Vagina (tissue), 2 donors: ENCODE results near the gene WDR55. TPM values are rescaled to one million over a fixed set of nuclear protein-coding genes. Genes with fewer than 3 reads are reported as not detected.
"Not testable (repeated sequence)": the region's sequence is repeated elsewhere in the genome, so short reads cannot be mapped to it uniquely, and the experiment has no call there.

Experiments
- DNase-seq, 2 donors: peaks; one replicate each; pipeline ENCODE4 v3.0.0-alpha.2; 2017; ENCODE audit errors: extremely low spot score in 2 of 2
- H3K27ac ChIP-seq: fragments of 200-600 bp; sonication (generic); one replicate; pipeline ENCODE4 v1.5.1; 2019
- H3K27me3 ChIP-seq: fragments of 200-600 bp; sonication (generic); one replicate; pipeline ENCODE4 v1.5.1; 2019
- H3K36me3 ChIP-seq, 2 donors: fragments of 200-600 bp; sonication (generic); one replicate each; pipeline ENCODE4 v1.5.1; 2017 to 2019
- H3K4me1 ChIP-seq: fragments of 200-600 bp; sonication (generic); one replicate; pipeline ENCODE4 v1.5.1; 2019
- H3K4me3 ChIP-seq, 2 donors: fragments of 200-600 bp; sonication (generic); 1 replicate in 1 of 2; 2 replicates in 1 of 2; pipeline ENCODE4 v1.5.1; 2016 to 2019
- H3K9me3 ChIP-seq: fragments of 200-600 bp; sonication (generic); one replicate; pipeline ENCODE4 v1.5.1; 2019
- POLR2A ChIP-seq, 2 donors: fragments of 450-650 bp; IDR thresholded peaks; one replicate each; pipeline ENCODE4 v1.6.1; 2017; ENCODE audit warnings: antibody characterized with exemption in 2 of 2, mild to moderate bottlenecking in 2 of 2, moderate library complexity in 2 of 2
- POLR2AphosphoS5 ChIP-seq, 2 donors: sonication (generic); formaldehyde crosslinking; IDR thresholded peaks; one replicate each; pipeline ENCODE4 v1.9.0; 2017; ENCODE audit warnings: antibody characterized with exemption in 2 of 2, mild to moderate bottlenecking in 2 of 2, low read depth in 1 of 2; ENCODE audit not compliant: insufficient read depth in 1 of 2
- intact Hi-C: fragments of 100-400 bp; cut with DNase I; formaldehyde crosslinking; loops from one replicate; pipeline ENCODE4 v1.15.1; 2023
- total RNA-seq: library from RNA; depleted of rRNA; stranded (reverse); fragments of >200 nt; gene quantifications from one replicate; pipeline ENCODE4 v1.2.3, GENCODE V29; 2016
- TF ChIP-seq, protein P1 (sequence below), 3 experiments: fragments of 450-650 bp in 2 of 3; fragments of 200-600 bp in 1 of 3; sonication (generic) in 1 of 3; IDR thresholded peaks; one replicate each; pipeline ENCODE4 v1.5.1; 2017 to 2019; ENCODE audit warnings: antibody characterized with exemption in 3 of 3, mild to moderate bottlenecking in 2 of 3, moderate library complexity in 2 of 3

WDR55 gene, protein sequence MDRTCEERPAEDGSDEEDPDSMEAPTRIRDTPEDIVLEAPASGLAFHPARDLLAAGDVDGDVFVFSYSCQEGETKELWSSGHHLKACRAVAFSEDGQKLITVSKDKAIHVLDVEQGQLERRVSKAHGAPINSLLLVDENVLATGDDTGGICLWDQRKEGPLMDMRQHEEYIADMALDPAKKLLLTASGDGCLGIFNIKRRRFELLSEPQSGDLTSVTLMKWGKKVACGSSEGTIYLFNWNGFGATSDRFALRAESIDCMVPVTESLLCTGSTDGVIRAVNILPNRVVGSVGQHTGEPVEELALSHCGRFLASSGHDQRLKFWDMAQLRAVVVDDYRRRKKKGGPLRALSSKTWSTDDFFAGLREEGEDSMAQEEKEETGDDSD
- total RNA-seq = 19.9 TPM

DNA sequence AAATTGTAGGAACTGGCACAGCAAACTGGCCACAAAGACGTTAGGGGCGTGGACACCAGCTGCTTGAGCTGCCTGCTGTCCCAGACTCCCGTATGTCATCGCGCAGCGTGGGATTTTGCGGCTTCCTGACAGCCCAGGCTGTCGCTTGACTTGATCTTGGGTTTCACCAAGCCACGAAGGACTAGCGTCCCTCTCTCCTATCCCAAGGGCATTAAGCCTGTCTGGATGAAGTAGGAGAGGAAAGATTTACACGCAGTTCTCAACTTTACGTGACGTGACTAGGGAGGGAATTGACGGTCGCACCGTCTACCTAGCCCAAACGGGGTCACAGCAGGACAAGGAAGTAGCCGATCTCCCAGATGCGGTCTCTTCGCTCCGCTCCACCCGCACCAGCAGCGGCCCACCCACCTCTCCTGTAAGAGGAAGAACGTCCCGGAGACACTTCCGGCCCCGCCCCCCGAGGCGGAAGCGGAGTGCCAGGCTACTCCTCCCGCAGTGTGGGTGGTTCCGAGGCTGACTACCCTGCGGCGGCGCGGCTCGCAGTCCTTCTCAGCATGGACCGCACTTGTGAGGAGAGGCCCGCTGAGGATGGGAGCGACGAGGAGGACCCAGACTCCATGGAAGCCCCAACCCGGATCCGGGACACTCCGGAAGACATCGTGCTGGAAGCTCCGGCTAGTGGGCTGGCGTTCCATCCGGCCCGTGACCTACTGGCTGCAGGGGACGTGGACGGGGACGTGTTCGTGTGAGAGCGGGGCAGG, at the start of gene WDR55:
WDR55 (plus strand) TSS at position 546 of the 761 bp plus-strand sequence; CDS start at position 555, 9 bp downstream.
- TF ChIP-seq POLR2AphosphoS5 (IDR thresholded peaks at IDR 0.05; ENCODE audit: insufficient read depth in 1 of 2, low read depth in 1 of 2) = peak; percentile 95 to 96
- TF ChIP-seq, protein P1, sequence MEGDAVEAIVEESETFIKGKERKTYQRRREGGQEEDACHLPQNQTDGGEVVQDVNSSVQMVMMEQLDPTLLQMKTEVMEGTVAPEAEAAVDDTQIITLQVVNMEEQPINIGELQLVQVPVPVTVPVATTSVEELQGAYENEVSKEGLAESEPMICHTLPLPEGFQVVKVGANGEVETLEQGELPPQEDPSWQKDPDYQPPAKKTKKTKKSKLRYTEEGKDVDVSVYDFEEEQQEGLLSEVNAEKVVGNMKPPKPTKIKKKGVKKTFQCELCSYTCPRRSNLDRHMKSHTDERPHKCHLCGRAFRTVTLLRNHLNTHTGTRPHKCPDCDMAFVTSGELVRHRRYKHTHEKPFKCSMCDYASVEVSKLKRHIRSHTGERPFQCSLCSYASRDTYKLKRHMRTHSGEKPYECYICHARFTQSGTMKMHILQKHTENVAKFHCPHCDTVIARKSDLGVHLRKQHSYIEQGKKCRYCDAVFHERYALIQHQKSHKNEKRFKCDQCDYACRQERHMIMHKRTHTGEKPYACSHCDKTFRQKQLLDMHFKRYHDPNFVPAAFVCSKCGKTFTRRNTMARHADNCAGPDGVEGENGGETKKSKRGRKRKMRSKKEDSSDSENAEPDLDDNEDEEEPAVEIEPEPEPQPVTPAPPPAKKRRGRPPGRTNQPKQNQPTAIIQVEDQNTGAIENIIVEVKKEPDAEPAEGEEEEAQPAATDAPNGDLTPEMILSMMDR (IDR thresholded peaks at IDR 0.05) = no peak
- peak in 1 of 2 donors; percentile 65 for TF ChIP-seq POLR2A (IDR thresholded peaks at IDR 0.05)

DNA sequence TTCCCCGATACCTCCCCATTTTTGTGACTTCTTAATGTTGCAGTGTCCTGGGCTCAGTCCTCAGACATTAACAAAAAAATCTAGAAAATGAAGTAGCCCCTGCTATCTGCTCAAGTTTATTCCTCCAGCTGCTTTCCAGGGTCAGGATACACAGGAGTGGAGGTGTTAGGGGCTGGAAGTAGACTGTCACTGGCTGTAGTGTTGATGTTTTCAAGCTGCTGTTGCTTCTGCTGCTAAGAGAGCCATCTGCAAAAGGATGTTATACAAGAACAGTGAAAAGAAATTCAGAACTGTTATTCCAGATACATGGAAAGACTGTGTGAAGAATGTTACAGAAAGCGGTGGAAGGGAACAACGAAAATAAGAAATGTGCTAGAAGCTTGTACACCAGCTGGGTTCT, 42.4 kb upstream of the WDR55 start:
- Histone ChIP-seq H3K27me3 (no peaks in the 10 kb centered on the region), H3K36me3 (no peaks in the 10 kb centered on the region), H3K9me3 (no peaks in the 10 kb centered on the region), H3K27ac (no peak overlapping the region), H3K4me1 (no peaks in the 10 kb centered on the region), H3K4me3 (no peak overlapping the region)
- no peak for DNase-seq
- intact Hi-C loops = no loop called here
- TF ChIP-seq POLR2A (IDR thresholded peaks at IDR 0.05) = no peak
- TF ChIP-seq POLR2AphosphoS5 (IDR thresholded peaks at IDR 0.05; ENCODE audit: insufficient read depth in 1 of 2, low read depth in 1 of 2) = no peak
- TF ChIP-seq, protein P1 (IDR thresholded peaks at IDR 0.05) = no peak

More for the DNA sequence above, at the start of gene WDR55:
- DNase-seq = peak in 1 of 2 donors; percentile 97
- Histone ChIP-seq H3K36me3 (peaks cover 0 to 44% of the 10 kb centered on the region in 2 donors), H3K4me1 (peaks cover 25% of the 10 kb centered on the region), H3K4me3 (peak within 1 kb of the TSS; percentile 76 to 86), H3K27ac (peak within 1 kb of the TSS; percentile 78), H3K9me3 (no peaks in the 10 kb centered on the region), H3K27me3 (no peaks in the 10 kb centered on the region)
- intact Hi-C loops = no loop called here

DNA sequence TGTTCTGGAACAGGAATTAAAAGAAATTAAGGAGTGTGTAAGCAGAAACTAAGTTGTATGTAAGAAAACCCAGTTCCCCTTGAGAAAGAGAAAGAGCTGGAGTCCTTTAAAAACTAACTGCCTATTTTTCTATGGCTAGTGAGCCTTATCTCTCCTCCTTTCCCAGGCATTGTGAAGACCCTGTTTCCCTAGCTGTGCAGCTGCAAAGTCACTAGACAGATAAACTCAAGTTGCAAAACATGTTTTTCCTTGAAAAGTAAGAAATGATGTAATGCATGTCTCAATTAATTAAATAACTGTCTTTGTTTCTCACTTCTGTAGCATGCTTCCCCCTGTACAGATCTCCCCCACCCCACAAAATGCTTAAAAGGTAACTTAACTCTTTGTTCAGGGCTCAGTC, 41.6 kb upstream of the WDR55 start:
- H3K4me1 ChIP-seq, H3K27me3 ChIP-seq, H3K4me3 ChIP-seq, DNase-seq, H3K36me3 ChIP-seq, intact Hi-C loops, H3K27ac ChIP-seq, H3K9me3 ChIP-seq: not testable (repeated sequence)

DNA sequence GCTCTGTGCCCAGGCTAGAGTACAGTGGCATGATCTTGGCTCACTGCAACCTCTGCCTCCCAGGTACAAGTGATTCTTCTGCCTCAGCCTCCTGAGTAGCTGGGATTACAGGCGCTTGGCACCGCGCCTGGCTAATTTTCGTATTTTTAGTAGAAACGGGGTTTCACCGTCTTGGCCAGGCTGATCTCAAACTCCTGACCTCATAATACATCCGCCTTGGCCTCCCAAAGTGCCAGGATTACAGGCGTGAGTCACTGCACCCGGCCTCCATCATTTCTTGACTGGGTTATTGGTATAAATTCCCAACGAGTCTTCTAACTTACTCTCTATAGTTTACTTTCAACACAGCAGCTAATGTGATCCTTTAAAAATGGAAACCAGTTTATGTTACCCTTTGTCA, 39.8 kb upstream of the WDR55 start:
- H3K4me1 ChIP-seq, intact Hi-C loops, H3K4me3 ChIP-seq, H3K27me3 ChIP-seq, H3K36me3 ChIP-seq, DNase-seq, H3K27ac ChIP-seq, H3K9me3 ChIP-seq: not testable (repeated sequence)

DNA sequence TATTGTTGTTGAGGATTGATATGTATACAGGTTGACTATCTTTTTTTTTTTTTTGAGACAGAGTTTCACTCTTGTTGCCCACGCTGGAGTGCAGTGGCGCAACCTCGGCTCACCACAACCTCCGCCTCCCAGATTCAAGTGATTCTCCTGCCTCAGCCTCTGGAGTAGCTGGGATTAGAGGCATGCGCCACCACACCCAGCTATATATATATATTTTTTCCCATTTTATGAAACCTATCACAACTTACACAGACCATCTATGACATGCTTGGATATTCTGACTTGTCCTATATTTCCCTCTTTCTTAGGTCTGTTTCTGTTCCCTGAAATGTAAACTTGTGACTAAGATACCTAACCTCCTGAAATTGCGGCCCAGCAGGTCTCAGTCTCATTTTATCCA, 36.7 kb upstream of the WDR55 start:
- no peak overlapping the region for H3K4me3 ChIP-seq
- intact Hi-C loops = no loop called here
- H3K4me1 ChIP-seq = peaks cover 16% of the 10 kb centered on the region
- no peaks in the 10 kb centered on the region for H3K27me3 ChIP-seq
- TF ChIP-seq, protein P1 (IDR thresholded peaks at IDR 0.05) = no peak
- no peak for TF ChIP-seq POLR2AphosphoS5 (IDR thresholded peaks at IDR 0.05; ENCODE audit: insufficient read depth in 1 of 2, low read depth in 1 of 2)
- TF ChIP-seq POLR2A (IDR thresholded peaks at IDR 0.05) = no peak
- no peak for DNase-seq
- H3K36me3 ChIP-seq = no peaks in the 10 kb centered on the region
- no peak overlapping the region for H3K27ac ChIP-seq
- H3K9me3 ChIP-seq = no peaks in the 10 kb centered on the region

DNA sequence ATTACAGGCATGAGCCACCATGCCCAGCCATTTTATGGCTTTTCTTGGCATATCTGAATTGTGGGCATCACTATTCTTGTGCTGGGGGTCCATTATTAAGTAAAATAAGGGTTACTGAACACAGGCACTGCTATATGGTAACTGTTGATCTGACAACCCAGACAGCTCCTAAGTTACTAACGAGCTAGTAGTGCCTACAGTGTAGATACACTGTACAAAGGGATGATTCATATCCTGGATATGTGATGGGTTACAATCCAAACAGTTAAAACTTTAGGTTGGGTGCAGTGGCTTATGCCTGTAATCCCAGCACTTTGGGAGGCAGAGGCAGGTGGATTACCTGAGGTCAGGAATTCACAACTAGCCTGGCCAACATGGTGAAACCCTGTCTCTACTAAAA, 36.0 kb upstream of the WDR55 start:
- H3K27me3 ChIP-seq = no peaks in the 10 kb centered on the region
- H3K9me3 ChIP-seq = no peaks in the 10 kb centered on the region
- intact Hi-C loops = no loop called here
- no peaks in the 10 kb centered on the region for H3K36me3 ChIP-seq
- no peak for DNase-seq
- TF ChIP-seq POLR2AphosphoS5 (IDR thresholded peaks at IDR 0.05; ENCODE audit: insufficient read depth in 1 of 2, low read depth in 1 of 2) (no peak), POLR2A (IDR thresholded peaks at IDR 0.05) (no peak)
- TF ChIP-seq, protein P1 (IDR thresholded peaks at IDR 0.05) = no peak
- no peak overlapping the region for H3K4me3 ChIP-seq
- no peak overlapping the region for H3K27ac ChIP-seq
- H3K4me1 ChIP-seq = peaks cover 23% of the 10 kb centered on the region
